ENCODE data around the gene SLC2A13.

DNA sequence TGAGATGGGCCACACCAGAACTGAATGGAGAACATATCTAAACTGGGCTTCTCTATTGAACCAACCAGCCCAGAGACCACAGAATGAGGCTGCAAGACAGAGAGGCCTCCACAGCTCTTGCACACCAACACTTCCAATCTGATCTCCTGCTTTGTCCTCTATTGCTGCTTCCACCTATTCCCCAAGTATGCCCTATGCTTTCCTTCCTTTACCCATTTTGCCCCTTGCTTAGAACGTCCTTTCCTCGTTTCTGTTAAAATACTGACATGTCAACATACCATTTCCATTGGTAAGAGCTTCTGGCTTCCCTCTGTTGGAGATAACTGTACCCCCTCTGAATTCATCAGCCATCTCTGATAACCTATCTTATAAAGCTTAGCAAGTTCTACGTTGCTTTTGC, 2.8 kb downstream of the SLC2A13 start:
- no peak for TF ChIP-seq CTCF (conservative IDR thresholded peaks at IDR 0.05 in 1 of 2, IDR thresholded peaks at IDR 0.05 in 1 of 2; ENCODE audit: extremely low read depth in 1 of 2, insufficient read depth in 1 of 2, low read depth in 1 of 2, low read length in 2 of 2)
- TF ChIP-seq EZH2 (IDR thresholded peaks at IDR 0.05; ENCODE audit: borderline replicate concordance, low read length), result no peak

All from mammary epithelial cell (primary cell).